Measurements from ENCODE around the gene HOXD13. TPM values are rescaled to one million over a fixed set of nuclear protein-coding genes. Genes with fewer than 3 reads are reported as not detected.

HOXD13 gene
- total RNA-seq, 4 donors from 2014 or later = 1.1 TPM; not detected in 3

GRCh38 chr2:176117162-176117822 lies 24.8 kb downstream of the HOXD13 start:
- TF ChIP-seq CTCF (IDR thresholded peaks at IDR 0.05; ENCODE audit: low read depth) = no peak

DNA sequence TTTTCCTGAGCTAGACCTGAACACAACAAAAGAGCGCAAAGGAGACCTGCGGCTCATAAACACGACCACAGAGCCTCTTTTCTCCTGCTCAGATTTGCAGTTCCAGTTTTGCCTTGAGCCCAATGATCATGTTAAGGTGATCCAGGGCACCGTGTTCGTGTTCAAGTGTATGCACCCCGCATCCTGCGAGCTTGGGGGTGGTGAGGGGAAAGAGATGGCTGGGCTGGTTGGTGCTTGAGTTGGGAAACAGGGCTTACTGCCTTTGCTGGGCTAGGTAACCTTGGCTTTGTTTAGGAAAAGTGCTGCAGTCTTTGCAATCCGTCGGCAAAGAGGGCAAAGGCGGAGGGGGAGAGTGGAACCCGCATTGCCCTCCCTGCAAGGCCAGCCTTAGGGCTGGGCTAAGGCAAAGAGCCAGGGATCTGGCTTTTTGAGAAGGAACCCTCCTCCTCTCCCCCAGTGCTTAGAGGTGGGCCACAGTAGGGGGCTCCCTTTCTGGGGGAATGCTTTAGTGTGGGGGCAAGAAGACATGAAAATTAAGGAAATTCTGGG lies 25.4 kb downstream of the HOXD13 start:
- no peak for TF ChIP-seq CTCF (IDR thresholded peaks at IDR 0.05; ENCODE audit: low read depth)

DNA sequence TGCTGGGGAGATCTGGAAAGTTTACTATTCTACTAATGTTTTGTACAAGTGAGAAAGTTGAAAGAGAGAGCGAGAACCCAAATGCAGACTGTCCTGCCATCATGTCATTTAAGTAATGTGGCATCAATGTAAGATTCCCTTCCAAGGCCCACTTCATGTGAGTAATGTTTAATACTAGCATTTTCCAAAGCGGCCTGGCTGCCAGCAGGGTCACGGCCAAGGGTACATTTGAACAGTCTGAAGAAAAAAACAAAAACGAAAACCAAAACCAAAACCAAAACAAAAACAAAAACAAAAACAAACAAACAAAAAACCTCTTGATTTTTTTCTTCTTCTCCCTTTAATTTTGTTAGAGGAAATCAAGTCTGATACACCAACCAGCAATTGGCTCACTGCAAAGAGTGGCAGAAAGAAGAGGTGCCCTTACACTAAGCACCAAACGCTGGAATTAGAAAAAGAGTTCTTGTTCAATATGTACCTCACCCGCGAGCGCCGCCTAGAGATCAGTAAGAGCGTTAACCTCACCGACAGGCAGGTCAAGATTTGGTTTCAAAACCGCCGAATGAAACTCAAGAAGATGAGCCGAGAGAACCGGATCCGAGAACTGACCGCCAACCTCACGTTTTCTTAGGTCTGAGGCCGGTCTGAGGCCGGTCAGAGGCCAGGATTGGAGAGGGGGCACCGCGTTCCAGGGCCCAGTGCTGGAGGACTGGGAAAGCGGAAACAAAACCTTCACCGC lies 26.2 kb downstream of the HOXD13 start:
- no peak for TF ChIP-seq CTCF (IDR thresholded peaks at IDR 0.05; ENCODE audit: low read depth)

DNA sequence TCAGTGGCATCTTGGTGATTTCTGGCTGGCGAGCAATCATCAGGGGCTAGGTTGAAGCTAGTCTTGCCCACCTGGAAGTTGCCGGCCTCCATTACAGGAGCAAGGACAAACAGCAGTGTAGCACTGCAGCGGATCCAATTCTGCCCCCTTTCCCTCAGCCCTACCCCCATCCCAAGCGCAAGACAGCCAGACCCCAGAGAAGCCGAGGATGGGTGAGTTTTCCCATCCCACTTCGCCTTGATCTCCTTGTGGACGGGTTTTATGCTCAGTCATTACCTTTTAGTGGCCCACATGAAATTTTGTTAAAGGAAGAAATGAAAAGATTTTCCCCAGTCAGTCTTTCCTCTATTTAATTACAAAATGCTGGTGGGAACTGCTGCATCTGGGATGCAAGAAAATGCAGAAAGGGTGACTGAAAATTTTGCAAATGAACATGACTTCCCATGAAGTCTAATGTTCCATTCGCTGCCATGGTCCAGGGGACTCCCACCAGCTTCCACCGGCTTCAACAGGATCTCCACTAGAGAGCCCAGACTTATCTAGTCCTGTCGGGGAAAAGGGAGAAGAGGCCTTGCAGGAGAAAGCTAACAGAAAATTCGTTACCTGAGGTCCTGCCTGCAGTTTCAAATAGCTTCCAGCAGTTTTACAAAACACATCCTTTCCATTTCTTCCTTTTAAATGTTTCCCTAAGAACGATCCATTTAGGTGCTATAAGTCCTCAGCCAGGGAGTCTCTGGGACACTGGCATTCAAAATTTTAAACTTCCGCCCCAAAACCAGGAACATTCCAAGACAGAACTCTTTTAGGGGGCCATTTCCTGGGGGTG lies 28.1 kb downstream of the HOXD13 start:
- no peak for TF ChIP-seq CTCF (IDR thresholded peaks at IDR 0.05; ENCODE audit: low read depth)

- TF ChIP-seq CTCF (IDR thresholded peaks at IDR 0.05; ENCODE audit: low read depth) = no peak
Observed at GRCh38 chr2:176121190-176122051, 28.9 kb downstream of the HOXD13 start.

DNA sequence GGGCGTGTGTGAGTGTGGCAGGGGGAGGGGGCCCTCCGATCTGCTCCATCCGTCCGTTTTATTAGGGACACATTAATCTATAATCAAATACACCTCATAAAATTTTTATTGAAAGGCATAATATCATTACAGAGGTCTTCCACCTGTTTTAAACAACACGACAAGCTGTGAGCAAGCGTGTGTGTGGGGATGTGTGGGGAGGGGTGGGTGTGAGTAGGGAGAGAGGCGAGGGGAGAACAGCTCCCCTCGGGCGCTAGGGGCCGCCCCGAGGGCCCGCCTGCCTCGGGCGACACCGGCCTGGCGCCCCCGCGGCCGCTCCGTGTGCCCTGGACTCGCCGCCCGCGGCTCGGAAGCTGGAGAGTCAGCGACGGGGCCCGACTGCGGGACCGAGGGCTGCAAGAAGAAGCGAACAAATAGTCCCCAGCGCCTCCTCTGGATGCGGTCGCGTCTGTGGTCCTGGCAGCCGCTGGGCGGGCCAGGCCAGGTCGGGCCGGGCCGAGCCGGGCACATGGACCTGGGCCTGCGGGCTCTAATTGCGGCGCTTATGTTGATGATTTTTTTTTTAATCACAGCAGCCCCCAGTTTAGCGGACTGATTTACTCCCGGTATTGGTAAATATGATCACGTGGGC lies 29.6 kb downstream of the HOXD13 start:
- TF ChIP-seq CTCF (IDR thresholded peaks at IDR 0.05; ENCODE audit: low read depth) = no peak

All from subcutaneous adipose tissue (tissue), 4 donors.